Measurements from ENCODE around the gene AOAH. TPM values are rescaled to one million over a fixed set of nuclear protein-coding genes. Genes with fewer than 3 reads are reported as not detected.

The AOAH gene
- total RNA-seq, 4 donors from 2014 or later: 0.17 to 1.8 (median 1.6) TPM

- no peaks in the 10 kb centered on the region for H3K4me1 ChIP-seq
- no peak overlapping the region for H3K4me3 ChIP-seq
- in situ Hi-C loops (cut with MboI; ENCODE audit: low sequenced_read_pairs in 4 of 4): no loop called here
- H3K27ac ChIP-seq: no peak overlapping the region
- no peak for ATAC-seq
- no peaks in the 10 kb centered on the region for H3K27me3 ChIP-seq
- no peaks in the 10 kb centered on the region for H3K9me3 ChIP-seq
- no peaks in the 10 kb centered on the region for H3K36me3 ChIP-seq
- TF ChIP-seq POLR2A (IDR thresholded peaks at IDR 0.05) (no peak), CTCF (IDR thresholded peaks at IDR 0.05 in 4 of 5, conservative IDR thresholded peaks at IDR 0.05 in 1 of 5) (no peak)
- intact Hi-C loops (cut with DNase I; ENCODE audit: low total_unique reads): no loop called here
- DNase-seq: no peak
These were observed 25.1 kb upstream of the AOAH start for GRCh38 chr7:36749282-36749960.

- H3K27ac ChIP-seq: no peak overlapping the region
- intact Hi-C loops (cut with DNase I; ENCODE audit: low total_unique reads) (no loop called here), in situ Hi-C loops (cut with MboI; ENCODE audit: low sequenced_read_pairs in 4 of 4) (no loop called here)
- no peaks in the 10 kb centered on the region for H3K4me1 ChIP-seq
- no peaks in the 10 kb centered on the region for H3K36me3 ChIP-seq
- no peak overlapping the region for H3K4me3 ChIP-seq
- DNase-seq (no peak), ATAC-seq (no peak)
- H3K27me3 ChIP-seq: no peaks in the 10 kb centered on the region
- TF ChIP-seq POLR2A (IDR thresholded peaks at IDR 0.05): no peak
- no peak for TF ChIP-seq CTCF (IDR thresholded peaks at IDR 0.05 in 4 of 5, conservative IDR thresholded peaks at IDR 0.05 in 1 of 5)
- no peaks in the 10 kb centered on the region for H3K9me3 ChIP-seq
These were observed 23.8 kb upstream of the AOAH start for GRCh38 chr7:36748017-36748487.

DNA sequence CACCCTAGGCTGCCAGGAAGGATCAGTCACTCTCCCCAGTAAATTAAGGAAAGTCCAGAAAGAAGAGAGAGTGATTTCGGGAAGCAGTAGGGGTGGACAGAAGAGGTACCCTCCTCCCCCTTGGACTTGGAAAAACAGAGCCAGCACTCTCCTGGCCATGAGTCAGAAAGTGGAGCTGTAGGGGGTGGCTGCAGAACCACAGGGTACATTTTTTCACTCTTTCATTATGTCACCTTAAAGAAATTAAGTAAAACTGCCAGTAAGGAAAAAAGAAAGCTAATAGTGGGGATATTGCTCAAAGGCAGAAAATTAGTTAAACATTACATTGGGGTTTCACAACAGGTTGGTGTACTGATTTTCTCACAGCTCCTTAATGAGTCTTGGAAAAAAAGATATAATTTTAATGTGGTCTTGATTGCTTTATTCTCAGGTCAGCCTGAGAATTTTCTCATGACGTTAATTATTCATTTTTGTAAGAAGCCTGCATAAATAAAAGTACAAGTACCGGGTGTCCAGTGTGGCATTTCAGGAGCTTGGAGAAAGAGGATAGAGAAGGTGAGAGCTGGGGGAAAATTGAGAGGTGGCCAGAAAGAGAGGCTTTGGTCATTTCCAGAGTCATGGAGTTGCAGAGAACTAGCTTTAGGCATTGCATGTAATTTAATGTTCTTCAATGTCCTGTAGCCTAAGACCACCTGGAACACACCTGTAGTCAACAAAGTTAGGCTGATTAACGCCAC lies 23.2 kb upstream of the AOAH start:
- H3K27me3 ChIP-seq: no peaks in the 10 kb centered on the region
- in situ Hi-C loops (cut with MboI; ENCODE audit: low sequenced_read_pairs in 4 of 4) (no loop called here), intact Hi-C loops (cut with DNase I; ENCODE audit: low total_unique reads) (no loop called here)
- no peak overlapping the region for H3K27ac ChIP-seq
- H3K36me3 ChIP-seq: no peaks in the 10 kb centered on the region
- no peak overlapping the region for H3K4me3 ChIP-seq
- H3K4me1 ChIP-seq: no peaks in the 10 kb centered on the region
- H3K9me3 ChIP-seq: no peaks in the 10 kb centered on the region
- ATAC-seq (no peak), DNase-seq (no peak)
- TF ChIP-seq CTCF (IDR thresholded peaks at IDR 0.05 in 4 of 5, conservative IDR thresholded peaks at IDR 0.05 in 1 of 5) (no peak), POLR2A (IDR thresholded peaks at IDR 0.05) (no peak)

GRCh38 chr7:36746347-36746746 lies 22.1 kb upstream of the AOAH start:
- H3K9me3 ChIP-seq: no peaks in the 10 kb centered on the region
- TF ChIP-seq POLR2A (IDR thresholded peaks at IDR 0.05) (no peak), CTCF (IDR thresholded peaks at IDR 0.05 in 4 of 5, conservative IDR thresholded peaks at IDR 0.05 in 1 of 5) (no peak)
- H3K27me3 ChIP-seq: no peaks in the 10 kb centered on the region
- ATAC-seq (no peak), DNase-seq (no peak)
- H3K4me3 ChIP-seq: no peak overlapping the region
- no peaks in the 10 kb centered on the region for H3K4me1 ChIP-seq
- no peak overlapping the region for H3K27ac ChIP-seq
- H3K36me3 ChIP-seq: no peaks in the 10 kb centered on the region
- in situ Hi-C loops (cut with MboI; ENCODE audit: low sequenced_read_pairs in 4 of 4): no loop called here
- intact Hi-C loops (cut with DNase I; ENCODE audit: low total_unique reads): no loop called here
